ENCODE measurements around the gene SLC35E1.
"Not testable (repeated sequence)": the region's sequence is repeated elsewhere in the genome, so short reads cannot be mapped to it uniquely, and the experiment has no call there.

SLC35E1 gene

DNA sequence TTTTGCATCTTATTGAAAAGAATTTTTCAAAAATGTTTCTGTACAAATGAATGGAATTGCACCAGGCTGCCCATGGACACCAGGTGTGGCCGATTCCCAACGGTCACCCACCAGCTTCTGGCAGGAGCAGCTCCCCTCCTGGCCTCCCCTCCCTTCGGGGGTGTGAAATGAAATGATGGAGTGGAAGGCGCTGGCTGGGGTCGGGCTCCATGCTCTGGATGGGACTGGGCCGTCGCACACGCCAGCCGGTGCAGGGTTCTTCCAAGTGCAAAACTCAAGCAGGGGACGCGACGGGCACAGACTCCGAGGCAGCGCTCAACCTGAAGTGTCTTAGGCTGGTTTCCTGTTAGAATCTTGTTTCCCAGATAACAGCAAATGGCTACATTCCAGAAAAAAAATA is 54.2 kb downstream of the SLC35E1 start:
- no peak overlapping the region for H3K4me3 ChIP-seq (ENCODE audit: low read depth, low read length)
- TF ChIP-seq, protein P1, sequence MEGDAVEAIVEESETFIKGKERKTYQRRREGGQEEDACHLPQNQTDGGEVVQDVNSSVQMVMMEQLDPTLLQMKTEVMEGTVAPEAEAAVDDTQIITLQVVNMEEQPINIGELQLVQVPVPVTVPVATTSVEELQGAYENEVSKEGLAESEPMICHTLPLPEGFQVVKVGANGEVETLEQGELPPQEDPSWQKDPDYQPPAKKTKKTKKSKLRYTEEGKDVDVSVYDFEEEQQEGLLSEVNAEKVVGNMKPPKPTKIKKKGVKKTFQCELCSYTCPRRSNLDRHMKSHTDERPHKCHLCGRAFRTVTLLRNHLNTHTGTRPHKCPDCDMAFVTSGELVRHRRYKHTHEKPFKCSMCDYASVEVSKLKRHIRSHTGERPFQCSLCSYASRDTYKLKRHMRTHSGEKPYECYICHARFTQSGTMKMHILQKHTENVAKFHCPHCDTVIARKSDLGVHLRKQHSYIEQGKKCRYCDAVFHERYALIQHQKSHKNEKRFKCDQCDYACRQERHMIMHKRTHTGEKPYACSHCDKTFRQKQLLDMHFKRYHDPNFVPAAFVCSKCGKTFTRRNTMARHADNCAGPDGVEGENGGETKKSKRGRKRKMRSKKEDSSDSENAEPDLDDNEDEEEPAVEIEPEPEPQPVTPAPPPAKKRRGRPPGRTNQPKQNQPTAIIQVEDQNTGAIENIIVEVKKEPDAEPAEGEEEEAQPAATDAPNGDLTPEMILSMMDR (IDR thresholded peaks at IDR 0.05; ENCODE audit: control insufficient read depth, extremely low read depth, insufficient read depth), result no peak
- DNase-seq (ENCODE audit: low read depth), result no peak

DNA sequence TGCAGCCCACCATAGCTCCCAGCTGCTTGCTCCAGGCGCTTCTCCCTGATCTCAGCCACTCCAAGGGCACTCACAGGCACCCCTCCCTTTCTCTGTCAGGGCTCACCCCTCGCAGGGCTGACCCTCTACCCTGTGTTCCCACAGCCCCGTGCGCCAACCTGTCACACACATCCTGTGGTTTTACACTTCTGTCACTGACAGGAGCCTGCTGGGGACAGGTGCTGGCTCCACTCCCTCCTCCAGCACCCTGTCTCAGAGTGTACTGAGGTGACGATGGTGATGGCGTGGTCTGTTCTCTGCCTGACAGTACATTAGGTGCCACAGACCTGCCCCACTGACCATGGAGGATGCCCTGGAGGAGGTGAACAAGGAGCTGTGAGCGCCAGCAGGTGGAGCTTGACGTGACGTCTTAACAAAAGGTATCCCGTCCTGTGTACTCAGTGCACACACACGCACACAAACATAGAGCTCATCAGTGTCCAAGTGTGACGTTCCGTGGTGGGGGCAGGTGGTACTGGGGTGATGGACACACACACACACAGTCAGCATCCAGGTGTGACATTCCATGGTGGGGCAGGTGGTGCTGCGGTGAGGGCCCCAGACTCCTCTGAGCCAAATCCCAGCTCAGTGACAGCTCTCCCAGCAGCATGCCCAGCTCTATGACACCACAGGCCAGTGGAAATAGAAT is 55.1 kb downstream of the SLC35E1 start:
- no peak overlapping the region for H3K4me3 ChIP-seq (ENCODE audit: low read depth, low read length)
- TF ChIP-seq, protein P1 (IDR thresholded peaks at IDR 0.05; ENCODE audit: control insufficient read depth, extremely low read depth, insufficient read depth), result no peak
- no peak for DNase-seq (ENCODE audit: low read depth)

DNA sequence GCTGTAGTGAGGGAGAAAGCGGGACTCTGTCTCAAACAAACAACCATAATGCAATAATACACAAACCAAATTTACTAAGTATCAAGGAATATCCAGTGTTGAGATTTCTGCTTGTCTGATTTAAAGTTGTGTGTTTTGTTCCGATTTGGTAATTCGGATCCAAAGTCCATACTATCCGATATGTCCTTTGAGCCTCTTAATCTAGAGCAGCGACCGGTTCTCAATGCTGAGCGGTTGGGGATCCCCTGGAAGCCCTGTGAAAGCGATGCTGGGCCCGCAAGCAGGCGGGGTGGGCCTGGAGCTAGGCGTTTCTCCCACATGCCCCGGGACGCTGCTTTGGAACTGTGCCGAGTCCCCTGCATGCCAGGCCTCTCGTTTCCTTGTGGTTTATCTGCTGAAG is 55.8 kb downstream of the SLC35E1 start:
- H3K4me3 ChIP-seq (ENCODE audit: low read depth, low read length), result no peak overlapping the region
- no peak for DNase-seq (ENCODE audit: low read depth)
- TF ChIP-seq, protein P1 (IDR thresholded peaks at IDR 0.05; ENCODE audit: control insufficient read depth, extremely low read depth, insufficient read depth), result no peak

DNA sequence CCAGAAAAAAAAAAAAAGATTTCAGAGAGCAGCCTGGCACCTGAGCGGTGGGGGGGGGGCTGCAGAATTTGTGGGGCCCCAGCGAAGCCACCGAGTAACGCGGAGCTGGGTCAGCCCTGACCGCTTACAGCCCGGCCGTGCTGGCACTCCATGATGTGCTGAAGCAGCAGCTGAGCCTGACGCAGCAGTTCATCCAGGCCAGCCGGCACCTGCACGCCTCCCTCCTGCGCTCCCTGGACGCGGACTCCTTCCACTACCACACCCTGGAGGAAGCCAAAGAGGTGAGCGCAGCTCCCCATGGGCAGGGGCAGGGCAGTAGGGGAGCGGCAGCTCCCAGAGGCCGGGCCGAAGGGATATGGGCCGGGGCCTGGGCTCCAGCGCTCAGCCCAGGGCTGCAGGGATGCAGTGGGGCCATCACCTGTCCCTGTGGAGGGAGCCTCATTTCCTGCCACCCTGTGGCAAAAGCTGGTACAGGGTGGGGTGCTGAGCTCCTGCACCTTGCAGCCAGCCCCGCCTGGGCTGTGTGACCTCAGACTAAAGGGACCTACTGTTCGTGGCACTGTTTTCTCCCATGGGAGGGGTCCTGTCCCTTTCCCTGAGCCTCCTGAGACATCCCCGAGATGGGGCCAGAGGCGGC is 57.7 kb downstream of the SLC35E1 start:
- no peak overlapping the region for H3K4me3 ChIP-seq (ENCODE audit: low read depth, low read length)
- TF ChIP-seq, protein P1 (IDR thresholded peaks at IDR 0.05; ENCODE audit: control insufficient read depth, extremely low read depth, insufficient read depth), result no peak
- DNase-seq (ENCODE audit: low read depth), result no peak

DNA sequence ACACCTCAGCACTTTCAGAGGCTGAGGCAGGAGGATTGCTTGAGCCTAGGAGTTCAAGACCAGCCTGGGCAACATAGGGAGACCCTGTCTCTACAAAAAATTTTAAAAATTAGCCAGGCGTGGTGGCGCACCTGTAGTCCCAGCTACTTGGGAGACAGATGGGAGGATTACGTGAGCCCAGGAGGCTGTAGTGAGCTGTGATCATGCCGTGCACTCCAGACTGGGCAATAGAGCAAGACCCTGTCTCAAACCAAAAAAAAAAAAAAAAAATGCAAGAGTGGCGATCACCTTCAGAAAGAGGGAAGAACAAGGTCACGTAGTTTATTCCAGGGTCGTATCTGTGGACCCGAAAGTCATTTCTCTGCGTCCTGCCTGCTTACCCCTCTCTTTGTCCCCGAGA is 59.6 kb downstream of the SLC35E1 start:
- DNase-seq (ENCODE audit: low read depth); H3K4me3 ChIP-seq (ENCODE audit: low read depth, low read length): not testable (repeated sequence)

DNA sequence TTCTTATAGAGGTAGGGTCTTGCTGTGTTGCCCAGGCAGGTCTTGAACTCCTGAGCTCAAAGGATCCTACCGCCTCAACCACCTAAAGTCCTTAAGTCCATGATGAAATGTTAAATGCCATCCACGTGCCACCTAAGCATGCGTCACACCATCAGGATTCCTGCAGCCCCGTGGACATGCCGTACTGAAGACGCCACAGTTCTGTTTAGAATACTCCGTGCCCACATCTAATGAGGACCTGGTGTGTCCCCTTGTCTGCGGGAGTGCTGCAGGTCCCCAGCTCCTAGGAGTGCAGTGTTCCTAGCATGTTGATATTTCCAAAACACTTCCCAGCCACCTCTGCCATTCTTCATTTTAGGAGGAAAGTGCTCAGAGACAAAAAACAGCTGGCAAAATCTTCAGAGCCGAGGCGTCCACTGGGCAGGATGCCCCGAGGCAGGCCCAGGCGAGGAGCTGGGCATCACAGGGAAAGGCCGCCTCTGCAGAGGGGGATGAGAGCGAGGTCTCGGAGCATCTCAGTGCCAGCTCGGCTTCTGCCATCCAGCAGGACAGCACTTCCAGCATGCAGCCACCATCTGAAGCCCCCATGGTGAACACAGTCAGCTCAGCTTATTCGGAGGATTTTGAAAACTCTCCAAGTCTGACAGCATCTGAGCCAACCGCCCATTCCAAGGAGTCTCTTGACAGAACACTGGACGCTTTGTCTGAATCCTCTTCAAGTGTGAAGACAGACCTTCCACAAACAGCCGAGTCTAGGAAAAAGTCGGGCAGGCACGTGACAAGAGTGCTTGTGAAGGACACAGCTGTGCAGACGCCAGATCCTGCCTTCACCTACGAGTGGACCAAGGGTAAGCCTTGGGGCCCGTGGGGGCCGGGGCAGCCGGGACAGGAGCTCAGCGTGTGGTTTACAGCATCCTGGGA is 62.8 kb downstream of the SLC35E1 start:
- TF ChIP-seq, protein P1 (IDR thresholded peaks at IDR 0.05; ENCODE audit: control insufficient read depth, extremely low read depth, insufficient read depth), result no peak
- DNase-seq (ENCODE audit: low read depth), result no peak
- H3K4me3 ChIP-seq (ENCODE audit: low read depth, low read length), result no peak overlapping the region

DNA sequence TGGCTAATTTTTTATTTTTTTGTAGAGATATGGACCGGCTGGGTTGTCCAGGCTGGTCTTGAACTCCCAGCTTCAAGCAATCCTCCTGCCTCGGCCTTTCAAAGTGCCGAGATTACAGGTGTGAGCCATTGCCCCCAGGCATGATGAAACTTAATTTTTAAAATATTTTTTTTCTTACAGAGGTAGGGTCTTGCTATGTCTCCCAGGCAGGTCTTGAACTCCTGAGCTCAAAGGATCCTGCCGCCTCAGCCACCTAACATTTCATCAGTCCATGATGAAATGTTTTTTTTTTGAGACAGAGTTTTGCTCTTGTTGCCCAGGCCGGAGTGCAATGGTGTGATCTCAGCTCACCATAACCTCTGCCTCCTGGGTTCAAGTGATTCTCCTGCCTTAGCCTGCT is 63.7 kb downstream of the SLC35E1 start:
- TF ChIP-seq, protein P1 (IDR thresholded peaks at IDR 0.05; ENCODE audit: control insufficient read depth, extremely low read depth, insufficient read depth), result no peak
- no peak for DNase-seq (ENCODE audit: low read depth)
- no peak overlapping the region for H3K4me3 ChIP-seq (ENCODE audit: low read depth, low read length)

Measured in LNCaP clone FGC (cell line).